ENCODE data around the gene LUC7L2. TPM values are rescaled to one million over a fixed set of nuclear protein-coding genes. Genes with fewer than 3 reads are reported as not detected.

The LUC7L2 gene
- total and polyA plus RNA-seq, 10 donors, result 34.0 to 105 (median 77.7) TPM

DNA sequence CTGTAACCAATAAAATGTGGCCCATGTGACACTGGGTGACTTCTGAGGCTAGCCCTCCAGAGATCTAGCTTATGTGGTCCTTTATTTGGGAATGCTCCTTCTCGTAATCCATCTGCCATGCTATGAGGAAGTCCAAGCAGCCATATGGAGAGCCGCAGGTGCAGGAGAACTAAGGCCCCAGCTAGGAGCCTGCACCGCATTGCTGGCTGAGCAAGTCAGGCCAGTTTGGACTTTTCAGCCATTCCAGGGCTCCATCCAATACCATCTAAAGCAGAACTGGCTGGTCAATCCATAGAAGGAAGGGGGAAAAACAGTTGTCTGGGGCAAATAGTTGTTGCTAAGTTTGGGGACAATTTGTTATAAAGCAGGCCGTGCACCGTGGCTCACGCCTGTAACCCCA lies 91.2 kb downstream of the LUC7L2 start:
- no peak for DNase-seq
- Histone ChIP-seq H3K36me3 (no peaks in the 10 kb centered on the region), H3K4me3 (no peak overlapping the region), H3K4me1 (no peaks in the 10 kb centered on the region), H3K27ac (no peak overlapping the region), H3K9me3 (no peaks in the 10 kb centered on the region), H3K27me3 (replicated peaks in 1 of 7) (no peaks in the 10 kb centered on the region)
- TF ChIP-seq, protein P1, sequence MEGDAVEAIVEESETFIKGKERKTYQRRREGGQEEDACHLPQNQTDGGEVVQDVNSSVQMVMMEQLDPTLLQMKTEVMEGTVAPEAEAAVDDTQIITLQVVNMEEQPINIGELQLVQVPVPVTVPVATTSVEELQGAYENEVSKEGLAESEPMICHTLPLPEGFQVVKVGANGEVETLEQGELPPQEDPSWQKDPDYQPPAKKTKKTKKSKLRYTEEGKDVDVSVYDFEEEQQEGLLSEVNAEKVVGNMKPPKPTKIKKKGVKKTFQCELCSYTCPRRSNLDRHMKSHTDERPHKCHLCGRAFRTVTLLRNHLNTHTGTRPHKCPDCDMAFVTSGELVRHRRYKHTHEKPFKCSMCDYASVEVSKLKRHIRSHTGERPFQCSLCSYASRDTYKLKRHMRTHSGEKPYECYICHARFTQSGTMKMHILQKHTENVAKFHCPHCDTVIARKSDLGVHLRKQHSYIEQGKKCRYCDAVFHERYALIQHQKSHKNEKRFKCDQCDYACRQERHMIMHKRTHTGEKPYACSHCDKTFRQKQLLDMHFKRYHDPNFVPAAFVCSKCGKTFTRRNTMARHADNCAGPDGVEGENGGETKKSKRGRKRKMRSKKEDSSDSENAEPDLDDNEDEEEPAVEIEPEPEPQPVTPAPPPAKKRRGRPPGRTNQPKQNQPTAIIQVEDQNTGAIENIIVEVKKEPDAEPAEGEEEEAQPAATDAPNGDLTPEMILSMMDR (IDR thresholded peaks at IDR 0.05 in 8 of 11, conservative IDR thresholded peaks at IDR 0.05 in 3 of 11), result no peak
- TF ChIP-seq POLR2A (IDR thresholded peaks at IDR 0.05) (no peak), POLR2AphosphoS5 (IDR thresholded peaks at IDR 0.05) (no peak)
- WGBS, 5 donors, result 92 to 95% (median 94%) methylated on average over 6 of the region's 6 CpGs
- intact Hi-C loops (cut with DNase I; ENCODE audit: low total_unique reads), result no loop called here

DNA sequence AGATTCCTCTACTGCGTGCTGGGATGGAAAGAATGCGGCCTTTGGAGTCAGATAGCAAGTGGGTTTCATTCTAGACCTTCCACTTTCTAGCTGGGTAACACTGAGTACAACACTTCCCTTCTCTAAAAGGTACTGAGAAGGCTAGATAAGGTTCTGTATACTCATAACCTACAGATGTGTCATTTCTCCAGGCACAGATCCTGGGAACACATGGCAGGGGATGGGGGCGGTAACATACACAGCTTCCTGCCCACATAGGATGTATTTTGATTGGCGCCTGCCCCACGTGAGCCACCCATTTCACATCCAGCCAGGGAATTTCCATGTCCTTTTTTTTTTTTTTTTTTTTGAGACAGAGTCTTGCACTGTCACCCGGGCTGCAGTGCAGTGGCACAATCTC lies 91.9 kb downstream of the LUC7L2 start:
- H3K4me1 ChIP-seq, result no peaks in the 10 kb centered on the region
- H3K27ac ChIP-seq, result no peak overlapping the region
- H3K27me3 ChIP-seq (replicated peaks in 1 of 7), result no peaks in the 10 kb centered on the region
- no peaks in the 10 kb centered on the region for H3K9me3 ChIP-seq
- no peak for DNase-seq
- no peak overlapping the region for H3K4me3 ChIP-seq
- intact Hi-C loops (cut with DNase I; ENCODE audit: low total_unique reads), result no loop called here
- no peaks in the 10 kb centered on the region for H3K36me3 ChIP-seq
- TF ChIP-seq POLR2AphosphoS5 (IDR thresholded peaks at IDR 0.05), result no peak
- TF ChIP-seq, protein P1 (IDR thresholded peaks at IDR 0.05 in 8 of 11, conservative IDR thresholded peaks at IDR 0.05 in 3 of 11), result no peak
- no peak for TF ChIP-seq POLR2A (IDR thresholded peaks at IDR 0.05)
- WGBS, 5 donors, result 76 to 83% (median 79%) methylated on average over 6 of the region's 6 CpGs

DNA sequence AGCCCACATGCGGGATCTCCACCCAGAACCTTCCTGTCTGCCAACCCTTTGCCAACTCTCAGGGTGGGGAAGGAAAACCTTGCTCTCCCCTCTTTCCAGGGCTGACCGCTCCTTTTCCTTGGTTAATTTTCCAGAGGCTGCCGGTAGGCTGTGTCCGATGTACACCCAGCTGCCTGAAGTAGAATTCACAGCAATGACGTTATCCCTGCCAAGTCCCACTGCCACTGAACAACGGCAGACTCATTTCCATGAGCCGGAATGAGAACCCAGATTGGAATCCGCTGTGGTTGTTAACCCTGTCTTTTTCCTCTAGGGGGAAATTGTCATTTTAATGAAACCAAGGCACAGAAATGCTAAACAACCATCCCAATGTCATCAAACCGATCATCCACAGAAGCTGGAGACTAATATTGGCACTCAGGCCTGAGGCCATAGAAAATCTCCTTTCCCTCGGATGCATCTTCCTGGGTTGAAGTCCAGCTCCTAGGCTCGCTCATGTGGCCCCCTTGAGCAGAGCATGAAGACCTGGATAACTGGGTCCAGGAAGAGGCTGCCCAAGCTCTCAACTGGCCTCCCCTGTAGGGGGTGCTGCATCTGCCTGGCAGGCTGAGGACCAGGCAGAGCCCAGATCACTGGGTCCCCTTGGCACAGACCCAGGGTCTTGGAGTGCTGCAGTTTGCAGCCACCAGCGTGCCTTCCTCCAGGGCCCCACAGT lies 93.4 kb downstream of the LUC7L2 start:
- no peaks in the 10 kb centered on the region for H3K9me3 ChIP-seq
- H3K27ac ChIP-seq, result no peak overlapping the region
- TF ChIP-seq POLR2AphosphoS5 (IDR thresholded peaks at IDR 0.05) (no peak), POLR2A (IDR thresholded peaks at IDR 0.05) (no peak)
- TF ChIP-seq, protein P1 (IDR thresholded peaks at IDR 0.05 in 8 of 11, conservative IDR thresholded peaks at IDR 0.05 in 3 of 11), result no peak
- WGBS, 5 donors, result 78 to 91% (median 87%) methylated on average over 11 to 12 of the region's 12 CpGs
- intact Hi-C loops (cut with DNase I; ENCODE audit: low total_unique reads), result no loop called here
- H3K27me3 ChIP-seq (replicated peaks in 1 of 7), result no peaks in the 10 kb centered on the region
- no peaks in the 10 kb centered on the region for H3K4me1 ChIP-seq
- H3K36me3 ChIP-seq, result no peaks in the 10 kb centered on the region
- DNase-seq, result no peak
- no peak overlapping the region for H3K4me3 ChIP-seq

DNA sequence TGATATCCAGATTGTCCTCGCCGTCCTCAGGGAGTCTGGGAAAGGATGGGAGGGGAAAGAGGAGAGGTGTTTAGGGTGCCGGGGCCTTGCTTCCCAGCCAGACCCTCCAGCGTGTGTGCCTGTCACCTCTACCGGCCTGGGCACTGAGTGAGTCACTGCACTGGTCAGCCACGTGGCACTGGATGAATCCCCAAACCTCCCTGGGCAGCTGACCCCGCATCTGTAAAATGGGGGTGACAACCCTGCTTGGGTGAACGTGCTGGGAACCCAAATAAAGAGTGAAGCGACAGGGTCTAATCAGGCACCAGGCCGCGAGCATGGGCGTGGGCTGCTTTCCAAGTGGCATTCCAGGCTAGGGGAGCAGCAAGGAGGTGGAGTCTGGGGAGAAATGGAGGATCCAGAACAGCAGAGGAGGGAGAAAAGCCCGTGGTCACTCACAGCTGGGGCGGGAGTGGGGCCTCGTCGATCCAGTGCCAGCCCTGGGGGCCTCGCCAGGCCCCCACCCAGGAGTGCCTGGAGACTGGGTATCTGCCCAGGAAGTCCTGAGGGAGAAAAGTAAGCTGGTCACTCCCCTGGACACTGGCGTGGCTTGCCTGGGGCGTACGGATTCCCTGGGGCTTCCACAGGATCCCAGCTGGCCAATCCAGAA lies 94.1 kb downstream of the LUC7L2 start:
- Histone ChIP-seq H3K9me3 (no peaks in the 10 kb centered on the region), H3K4me1 (no peaks in the 10 kb centered on the region), H3K27me3 (replicated peaks in 1 of 7) (no peaks in the 10 kb centered on the region), H3K36me3 (no peaks in the 10 kb centered on the region), H3K27ac (no peak overlapping the region), H3K4me3 (no peak overlapping the region)
- intact Hi-C loops (cut with DNase I; ENCODE audit: low total_unique reads), result no loop called here
- 78 to 86% (median 81%) methylated on average over 18 to 20 of the region's 20 CpGs for WGBS, 5 donors
- DNase-seq, result no peak
- no peak for TF ChIP-seq POLR2AphosphoS5 (IDR thresholded peaks at IDR 0.05)
- TF ChIP-seq POLR2A (IDR thresholded peaks at IDR 0.05), result no peak
